ENCODE measurements around the gene NUP210L. TPM values are rescaled to one million over a fixed set of nuclear protein-coding genes. Genes with fewer than 3 reads are reported as not detected.

The NUP210L gene
- total RNA-seq, 1 experiment from 2014 or later: 0.10 TPM

DNA sequence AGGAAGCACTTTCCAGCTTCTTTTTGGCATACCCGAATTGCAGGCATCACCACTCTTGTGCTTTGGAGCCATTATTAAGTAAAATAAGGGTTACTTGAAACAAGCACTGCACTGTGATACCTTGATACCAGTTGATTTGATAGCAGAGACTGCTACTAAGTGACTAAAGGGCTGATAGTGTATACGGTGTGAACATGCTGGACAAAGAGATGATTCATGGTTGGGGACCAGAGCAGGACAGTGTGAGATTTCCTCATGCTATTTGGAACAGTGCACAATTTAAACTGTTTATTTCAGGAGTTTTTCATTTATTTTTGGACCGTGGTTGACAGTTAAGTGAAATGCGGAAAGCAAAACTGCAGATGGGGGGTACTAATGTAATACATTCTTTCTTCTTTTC, 154.5 kb downstream of the NUP210L start:
- no TSS peak for BruUV-seq (replicated peaks)
- DNase-seq (ENCODE audit: low read depth, low spot score) (no peak), ATAC-seq (no peak)
- Histone ChIP-seq H3K9me3 (ENCODE audit: control insufficient read depth in 1 of 2, insufficient read depth in 1 of 2, low read depth in 1 of 2, low read length in 2 of 2) (no peaks in the 10 kb centered on the region), H3K9me2 (ENCODE audit: insufficient read depth) (no peaks in the 10 kb centered on the region), H3K4me1 (ENCODE audit: control insufficient read depth in 1 of 2, insufficient read depth in 2 of 2, low read length in 2 of 2) (peaks cover 5 to 19% of the 10 kb centered on the region in 2 experiments), H3K36me3 (ENCODE audit: control insufficient read depth in 1 of 2, insufficient read depth in 2 of 2, low read length in 2 of 2) (no peaks in the 10 kb centered on the region), H3K79me2 (ENCODE audit: insufficient read depth, low read length) (no peaks in the 10 kb centered on the region), H4K20me1 (ENCODE audit: insufficient read depth) (no peaks in the 10 kb centered on the region), H2AFZ (ENCODE audit: low read depth, low read length, poor library complexity, severe bottlenecking) (no peak overlapping the region), H3K9ac (ENCODE audit: low read length) (no peak overlapping the region), H3K4me2 (ENCODE audit: low read length) (no peak overlapping the region), H3K27ac (ENCODE audit: low read depth, low read length) (no peak overlapping the region), H3K27me3 (ENCODE audit: insufficient read depth, low read length) (no peaks in the 10 kb centered on the region), H3K4me3 (replicated peaks in 1 of 2; ENCODE audit: low read depth in 1 of 2, low read length in 2 of 2) (no peak overlapping the region)
- ChIA-PET CTCF (no interaction called here), POLR2A (interaction anchor here (2.2 kb wide), 1 partner anchor 10 kb away, joined by 23 read pairs; the partner anchor contains the start of gene RPS27), RAD21 (ENCODE audit: low non-redundant PET in 1 of 2, low total read pairs in 2 of 2, uncharacterized antibody in 2 of 2, unreplicated experiment in 2 of 2) (no interaction called here)
- TF ChIP-seq SRF (IDR thresholded peaks at IDR 0.05; ENCODE audit: low read depth) (no peak), POLR2AphosphoS5 (IDR thresholded peaks at IDR 0.05; ENCODE audit: low read depth, low read length) (no peak), YY1 (IDR thresholded peaks at IDR 0.05; ENCODE audit: extremely low read depth, insufficient replicate concordance, low read depth, low read length) (no peak), ELF1 (IDR thresholded peaks at IDR 0.05; ENCODE audit: borderline replicate concordance, low read depth) (no peak), FOSL1 (IDR thresholded peaks at IDR 0.05; ENCODE audit: low read depth) (no peak), CEBPB (IDR thresholded peaks at IDR 0.05; ENCODE audit: low read depth) (no peak), JUND (IDR thresholded peaks at IDR 0.05) (no peak), CBX3 (IDR thresholded peaks at IDR 0.05; ENCODE audit: low read depth) (no peak), ZFX (IDR thresholded peaks at IDR 0.05) (no peak), RAD21 (IDR thresholded peaks at IDR 0.05; ENCODE audit: low read depth) (no peak), EGR1 (IDR thresholded peaks at IDR 0.05; ENCODE audit: low read depth) (no peak), TCF7L2 (IDR thresholded peaks at IDR 0.05; ENCODE audit: borderline replicate concordance, extremely low read depth, insufficient read depth, insufficient read length) (no peak), ZNF274 (IDR thresholded peaks at IDR 0.05; ENCODE audit: low read depth, low read length) (no peak), EZH2phosphoT487 (IDR thresholded peaks at IDR 0.05; ENCODE audit: borderline replicate concordance) (no peak), POLR2A (IDR thresholded peaks at IDR 0.05; ENCODE audit: borderline replicate concordance, extremely low read depth, insufficient read depth, insufficient read length) (no peak)
- TF ChIP-seq, protein P1, sequence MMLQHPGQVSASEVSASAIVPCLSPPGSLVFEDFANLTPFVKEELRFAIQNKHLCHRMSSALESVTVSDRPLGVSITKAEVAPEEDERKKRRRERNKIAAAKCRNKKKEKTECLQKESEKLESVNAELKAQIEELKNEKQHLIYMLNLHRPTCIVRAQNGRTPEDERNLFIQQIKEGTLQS (IDR thresholded peaks at IDR 0.05): no peak
- TF ChIP-seq, protein P2, sequence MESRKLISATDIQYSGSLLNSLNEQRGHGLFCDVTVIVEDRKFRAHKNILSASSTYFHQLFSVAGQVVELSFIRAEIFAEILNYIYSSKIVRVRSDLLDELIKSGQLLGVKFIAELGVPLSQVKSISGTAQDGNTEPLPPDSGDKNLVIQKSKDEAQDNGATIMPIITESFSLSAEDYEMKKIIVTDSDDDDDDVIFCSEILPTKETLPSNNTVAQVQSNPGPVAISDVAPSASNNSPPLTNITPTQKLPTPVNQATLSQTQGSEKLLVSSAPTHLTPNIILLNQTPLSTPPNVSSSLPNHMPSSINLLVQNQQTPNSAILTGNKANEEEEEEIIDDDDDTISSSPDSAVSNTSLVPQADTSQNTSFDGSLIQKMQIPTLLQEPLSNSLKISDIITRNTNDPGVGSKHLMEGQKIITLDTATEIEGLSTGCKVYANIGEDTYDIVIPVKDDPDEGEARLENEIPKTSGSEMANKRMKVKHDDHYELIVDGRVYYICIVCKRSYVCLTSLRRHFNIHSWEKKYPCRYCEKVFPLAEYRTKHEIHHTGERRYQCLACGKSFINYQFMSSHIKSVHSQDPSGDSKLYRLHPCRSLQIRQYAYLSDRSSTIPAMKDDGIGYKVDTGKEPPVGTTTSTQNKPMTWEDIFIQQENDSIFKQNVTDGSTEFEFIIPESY (IDR thresholded peaks at IDR 0.05; ENCODE audit: extremely low read depth, insufficient replicate concordance, low read length): no peak
- TF ChIP-seq, protein P3, sequence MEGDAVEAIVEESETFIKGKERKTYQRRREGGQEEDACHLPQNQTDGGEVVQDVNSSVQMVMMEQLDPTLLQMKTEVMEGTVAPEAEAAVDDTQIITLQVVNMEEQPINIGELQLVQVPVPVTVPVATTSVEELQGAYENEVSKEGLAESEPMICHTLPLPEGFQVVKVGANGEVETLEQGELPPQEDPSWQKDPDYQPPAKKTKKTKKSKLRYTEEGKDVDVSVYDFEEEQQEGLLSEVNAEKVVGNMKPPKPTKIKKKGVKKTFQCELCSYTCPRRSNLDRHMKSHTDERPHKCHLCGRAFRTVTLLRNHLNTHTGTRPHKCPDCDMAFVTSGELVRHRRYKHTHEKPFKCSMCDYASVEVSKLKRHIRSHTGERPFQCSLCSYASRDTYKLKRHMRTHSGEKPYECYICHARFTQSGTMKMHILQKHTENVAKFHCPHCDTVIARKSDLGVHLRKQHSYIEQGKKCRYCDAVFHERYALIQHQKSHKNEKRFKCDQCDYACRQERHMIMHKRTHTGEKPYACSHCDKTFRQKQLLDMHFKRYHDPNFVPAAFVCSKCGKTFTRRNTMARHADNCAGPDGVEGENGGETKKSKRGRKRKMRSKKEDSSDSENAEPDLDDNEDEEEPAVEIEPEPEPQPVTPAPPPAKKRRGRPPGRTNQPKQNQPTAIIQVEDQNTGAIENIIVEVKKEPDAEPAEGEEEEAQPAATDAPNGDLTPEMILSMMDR (IDR thresholded peaks at IDR 0.05 in 2 of 3, conservative IDR thresholded peaks at IDR 0.05 in 1 of 3; ENCODE audit: borderline replicate concordance in 1 of 3, insufficient read depth in 1 of 3, low read depth in 2 of 3, low read length in 2 of 3): no peak
- TF ChIP-seq, protein P4, sequence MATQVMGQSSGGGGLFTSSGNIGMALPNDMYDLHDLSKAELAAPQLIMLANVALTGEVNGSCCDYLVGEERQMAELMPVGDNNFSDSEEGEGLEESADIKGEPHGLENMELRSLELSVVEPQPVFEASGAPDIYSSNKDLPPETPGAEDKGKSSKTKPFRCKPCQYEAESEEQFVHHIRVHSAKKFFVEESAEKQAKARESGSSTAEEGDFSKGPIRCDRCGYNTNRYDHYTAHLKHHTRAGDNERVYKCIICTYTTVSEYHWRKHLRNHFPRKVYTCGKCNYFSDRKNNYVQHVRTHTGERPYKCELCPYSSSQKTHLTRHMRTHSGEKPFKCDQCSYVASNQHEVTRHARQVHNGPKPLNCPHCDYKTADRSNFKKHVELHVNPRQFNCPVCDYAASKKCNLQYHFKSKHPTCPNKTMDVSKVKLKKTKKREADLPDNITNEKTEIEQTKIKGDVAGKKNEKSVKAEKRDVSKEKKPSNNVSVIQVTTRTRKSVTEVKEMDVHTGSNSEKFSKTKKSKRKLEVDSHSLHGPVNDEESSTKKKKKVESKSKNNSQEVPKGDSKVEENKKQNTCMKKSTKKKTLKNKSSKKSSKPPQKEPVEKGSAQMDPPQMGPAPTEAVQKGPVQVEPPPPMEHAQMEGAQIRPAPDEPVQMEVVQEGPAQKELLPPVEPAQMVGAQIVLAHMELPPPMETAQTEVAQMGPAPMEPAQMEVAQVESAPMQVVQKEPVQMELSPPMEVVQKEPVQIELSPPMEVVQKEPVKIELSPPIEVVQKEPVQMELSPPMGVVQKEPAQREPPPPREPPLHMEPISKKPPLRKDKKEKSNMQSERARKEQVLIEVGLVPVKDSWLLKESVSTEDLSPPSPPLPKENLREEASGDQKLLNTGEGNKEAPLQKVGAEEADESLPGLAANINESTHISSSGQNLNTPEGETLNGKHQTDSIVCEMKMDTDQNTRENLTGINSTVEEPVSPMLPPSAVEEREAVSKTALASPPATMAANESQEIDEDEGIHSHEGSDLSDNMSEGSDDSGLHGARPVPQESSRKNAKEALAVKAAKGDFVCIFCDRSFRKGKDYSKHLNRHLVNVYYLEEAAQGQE (IDR thresholded peaks at IDR 0.05; ENCODE audit: low read depth): no peak
- TF ChIP-seq, protein P5, sequence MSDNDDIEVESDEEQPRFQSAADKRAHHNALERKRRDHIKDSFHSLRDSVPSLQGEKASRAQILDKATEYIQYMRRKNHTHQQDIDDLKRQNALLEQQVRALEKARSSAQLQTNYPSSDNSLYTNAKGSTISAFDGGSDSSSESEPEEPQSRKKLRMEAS (IDR thresholded peaks at IDR 0.05): no peak
- intact Hi-C loops (cut with micrococcal nuclease): no loop called here
